GM20000 (cell line): Measurements from ENCODE around the gene CRYBG2.

Experiments used
- DNase-seq: peaks from one replicate; pipeline ENCODE4 v3.0.0; 2012; ENCODE audit warnings: low spot score
- CTCF ChIP-seq: IDR thresholded peaks from 2 replicates; pipeline ENCODE4 v1.5.1; 2012; ENCODE audit warnings: mild to moderate bottlenecking, control low read depth; ENCODE audit errors: extremely low read depth, missing control alignments

The CRYBG2 gene

GRCh38 chr1:26283871-26284596 lies 69.9 kb downstream of the CRYBG2 start:
- TF ChIP-seq CTCF, result no peak
- DNase-seq, result no peak

GRCh38 chr1:26283279-26283853 lies 70.6 kb downstream of the CRYBG2 start:
- no peak for TF ChIP-seq CTCF

GRCh38 chr1:26282401-26282918 lies 71.5 kb downstream of the CRYBG2 start:
- no peak for TF ChIP-seq CTCF

More at GRCh38 chr1:26283279-26283853, 70.6 kb downstream of the CRYBG2 start:
- no peak for DNase-seq

GRCh38 chr1:26281971-26282370 lies 72.0 kb downstream of the CRYBG2 start:
- no peak for DNase-seq
- no peak for TF ChIP-seq CTCF

More at GRCh38 chr1:26282401-26282918, 71.5 kb downstream of the CRYBG2 start:
- no peak for DNase-seq

- no peak for TF ChIP-seq CTCF
- peak; percentile 23 for DNase-seq
Observed at GRCh38 chr1:26281091-26281958, 72.6 kb downstream of the CRYBG2 start.

GRCh38 chr1:26280333-26281042 lies 73.4 kb downstream of the CRYBG2 start:
- no peak for TF ChIP-seq CTCF
- DNase-seq, result no peak
